SKM-1 (cell line): ENCODE data around the gene PLEK2.

Experiments used
- DNase-seq: peaks from one replicate; lab custom pipeline; 2025; ENCODE audit not compliant: unreplicated experiment; lab: John Stamatoyannopoulos, UW

The PLEK2 gene

GRCh38 chr14:67405771-67406170 lies 6.2 kb downstream of the PLEK2 start:
- DNase-seq, result no peak

- no peak for DNase-seq
These were observed 11.5 kb downstream of the PLEK2 start for GRCh38 chr14:67400434-67400833.

GRCh38 chr14:67397536-67397935 lies 14.4 kb downstream of the PLEK2 start:
- no peak for DNase-seq

- DNase-seq, result no peak
These were observed 15.5 kb downstream of the PLEK2 start for GRCh38 chr14:67396381-67396970.

GRCh38 chr14:67395876-67396189 lies 16.1 kb downstream of the PLEK2 start:
- no peak for DNase-seq

- DNase-seq, result no peak
These were observed 16.7 kb downstream of the PLEK2 start for GRCh38 chr14:67395086-67395875.

GRCh38 chr14:67393689-67394088 lies 18.3 kb downstream of the PLEK2 start:
- no peak for DNase-seq

- DNase-seq, result no peak
These were observed 19.2 kb downstream of the PLEK2 start for GRCh38 chr14:67392800-67393199.

- no peak for DNase-seq
These were observed 19.8 kb downstream of the PLEK2 start for GRCh38 chr14:67392123-67392522.

- DNase-seq, result no peak
These were observed 20.7 kb downstream of the PLEK2 start for GRCh38 chr14:67391268-67391667.

- no peak for DNase-seq
These were observed 22.0 kb downstream of the PLEK2 start for GRCh38 chr14:67389811-67390534.

GRCh38 chr14:67389275-67389674 lies 22.7 kb downstream of the PLEK2 start:
- DNase-seq, result no peak

- no peak for DNase-seq
These were observed 24.8 kb downstream of the PLEK2 start for GRCh38 chr14:67387195-67387594.

GRCh38 chr14:67385618-67386017 lies 26.3 kb downstream of the PLEK2 start:
- no peak for DNase-seq

- no peak for DNase-seq
These were observed 26.8 kb downstream of the PLEK2 start for GRCh38 chr14:67385120-67385519.

GRCh38 chr14:67377916-67378315 lies 34.0 kb downstream of the PLEK2 start:
- DNase-seq, result no peak

GRCh38 chr14:67373347-67373746 lies 38.6 kb downstream of the PLEK2 start:
- no peak for DNase-seq

GRCh38 chr14:67372833-67373232 lies 39.1 kb downstream of the PLEK2 start:
- no peak for DNase-seq

GRCh38 chr14:67371247-67372148 lies 40.5 kb downstream of the PLEK2 start:
- no peak for DNase-seq

GRCh38 chr14:67370830-67371229 lies 41.1 kb downstream of the PLEK2 start:
- no peak for DNase-seq

GRCh38 chr14:67365476-67365875 lies 46.5 kb downstream of the PLEK2 start:
- no peak for DNase-seq
